GM12891 (cell line): Measurements from ENCODE around the gene KIDINS220.

Experiments used
- PAX5 ChIP-seq: IDR thresholded peaks from 2 replicates; pipeline ENCODE4 v1.6.1; 2011; ENCODE audit warnings: low read length, moderate library complexity, mild to moderate bottlenecking; ENCODE audit not compliant: insufficient read depth, severe bottlenecking
- POLR2A ChIP-seq: IDR thresholded peaks from 2 replicates; pipeline ENCODE4 v1.6.1; 2011; ENCODE audit warnings: low read depth, low read length, control low read depth
- POLR2AphosphoS5 ChIP-seq: IDR thresholded peaks from 2 replicates; pipeline ENCODE4 v1.6.1; 2011; ENCODE audit warnings: low read depth, low read length, control low read depth
- SPI1 ChIP-seq: IDR thresholded peaks from 2 replicates; pipeline ENCODE4 v1.6.1; 2011; ENCODE audit warnings: low read depth, low read length, control low read depth

GRCh38 chr2:8817221-8817620, 20.2 kb downstream of the KIDINS220 start:
- TF ChIP-seq POLR2AphosphoS5: no peak
- no peak for TF ChIP-seq POLR2A
- no peak for TF ChIP-seq PAX5
- TF ChIP-seq SPI1: no peak
